ENCODE results near the gene CLIP3. TPM values are rescaled to one million over a fixed set of nuclear protein-coding genes. Genes with fewer than 3 reads are reported as not detected.
"Not testable (repeated sequence)": the region's sequence is repeated elsewhere in the genome, so short reads cannot be mapped to it uniquely, and the experiment has no call there.

The CLIP3 gene
- total RNA-seq, 2 donors from 2014 or later = 3.3 to 4.9 TPM

GRCh38 chr19:35986664-35987570, 45.8 kb downstream of the CLIP3 start:
- no peak for TF ChIP-seq CTCF (IDR thresholded peaks at IDR 0.05)
- no peak for TF ChIP-seq POLR2A (IDR thresholded peaks at IDR 0.05)
- DNase-seq = peak in 2 of 4 donors; percentile 32 to 49
- H3K9me3 ChIP-seq = no peaks in the 10 kb centered on the region
- peaks cover 0 to 16% of the 10 kb centered on the region in 2 donors for H3K27me3 ChIP-seq
- H3K4me3 ChIP-seq = peak overlapping the region in 1 of 2 donors; percentile 17
- peaks cover 9% of the 10 kb centered on the region for H3K4me1 ChIP-seq
- peak; percentile 38 for ATAC-seq
- H3K36me3 ChIP-seq (replicated peaks in 1 of 2; ENCODE audit: insufficient read depth in 1 of 2, low read depth in 2 of 2) = no peaks in the 10 kb centered on the region
- WGBS, 2 donors = 9 to 17% methylated on average over 31 to 50 of the region's 54 CpGs
- intact Hi-C loops (cut with DNase I) = no loop called here
- H3K27ac ChIP-seq = no peak overlapping the region

DNA sequence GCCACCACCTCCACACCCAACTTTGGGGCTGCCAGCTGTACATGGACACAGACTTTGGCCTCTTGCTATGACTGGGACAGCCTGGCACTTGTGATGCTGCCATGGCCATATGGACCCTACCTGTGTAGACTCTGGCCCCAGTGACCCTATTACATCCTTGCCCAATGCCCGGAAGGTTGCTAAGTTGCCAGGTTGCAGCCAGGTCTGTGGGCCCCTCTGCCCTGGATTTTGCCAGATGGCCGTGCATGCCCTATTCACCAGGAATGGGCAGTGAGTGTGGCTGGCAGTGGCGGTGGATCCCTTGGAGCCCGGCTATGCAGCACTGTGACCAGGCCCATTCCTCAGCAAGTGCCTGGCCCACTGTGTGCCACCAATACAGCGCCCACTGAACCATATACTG, 46.6 kb downstream of the CLIP3 start:
- Histone ChIP-seq H3K27ac (no peak overlapping the region), H3K4me1 (peaks cover 9% of the 10 kb centered on the region), H3K36me3 (replicated peaks in 1 of 2; ENCODE audit: insufficient read depth in 1 of 2, low read depth in 2 of 2) (no peaks in the 10 kb centered on the region), H3K4me3 (no peak overlapping the region), H3K27me3 (peaks cover 0 to 16% of the 10 kb centered on the region in 2 donors), H3K9me3 (no peaks in the 10 kb centered on the region)
- intact Hi-C loops (cut with DNase I) = no loop called here
- no peak for DNase-seq
- no peak for TF ChIP-seq POLR2A (IDR thresholded peaks at IDR 0.05)
- no peak for TF ChIP-seq CTCF (IDR thresholded peaks at IDR 0.05)
- 83% methylated on average over 5 of the region's 5 CpGs; no CpG with 5 or more reads in 1 of the 2 donors for WGBS, 2 donors
- ATAC-seq = no peak

GRCh38 chr19:35983177-35983576, 49.5 kb downstream of the CLIP3 start:
- no peaks in the 10 kb centered on the region for H3K36me3 ChIP-seq (replicated peaks in 1 of 2; ENCODE audit: insufficient read depth in 1 of 2, low read depth in 2 of 2)
- intact Hi-C loops (cut with DNase I) = no loop called here
- H3K27me3 ChIP-seq = peaks cover 0 to 16% of the 10 kb centered on the region in 2 donors
- TF ChIP-seq POLR2A (IDR thresholded peaks at IDR 0.05) (no peak), CTCF (IDR thresholded peaks at IDR 0.05) (no peak)
- peaks cover 9% of the 10 kb centered on the region for H3K4me1 ChIP-seq
- ATAC-seq (no peak), DNase-seq (no peak)
- 56 to 71% methylated on average over 8 of the region's 8 CpGs for WGBS, 2 donors
- H3K9me3 ChIP-seq = no peaks in the 10 kb centered on the region
- no peak overlapping the region for H3K27ac ChIP-seq
- H3K4me3 ChIP-seq = no peak overlapping the region

- ATAC-seq; DNase-seq; H3K9me3 ChIP-seq; H3K36me3 ChIP-seq (replicated peaks in 1 of 2; ENCODE audit: insufficient read depth in 1 of 2, low read depth in 2 of 2); H3K27ac ChIP-seq; H3K4me1 ChIP-seq; H3K4me3 ChIP-seq; intact Hi-C loops (cut with DNase I); H3K27me3 ChIP-seq: not testable (repeated sequence)
- WGBS, 2 donors = 78 to 79% methylated on average over 4 of the region's 4 CpGs
Observed at GRCh38 chr19:35980997-35981396, 51.7 kb downstream of the CLIP3 start.

- 27 to 39% methylated on average over 12 to 20 of the region's 20 CpGs for WGBS, 2 donors
- DNase-seq (no peak), ATAC-seq (no peak)
- H3K36me3 ChIP-seq (replicated peaks in 1 of 2; ENCODE audit: insufficient read depth in 1 of 2, low read depth in 2 of 2) = no peaks in the 10 kb centered on the region
- H3K4me1 ChIP-seq = no peaks in the 10 kb centered on the region
- H3K27ac ChIP-seq = no peak overlapping the region
- H3K4me3 ChIP-seq = no peak overlapping the region
- no peaks in the 10 kb centered on the region for H3K27me3 ChIP-seq
- intact Hi-C loops (cut with DNase I) = no loop called here
- no peaks in the 10 kb centered on the region for H3K9me3 ChIP-seq
- no peak for TF ChIP-seq POLR2A (IDR thresholded peaks at IDR 0.05)
- no peak for TF ChIP-seq CTCF (IDR thresholded peaks at IDR 0.05)
Observed at GRCh38 chr19:35978832-35979365, 53.8 kb downstream of the CLIP3 start.
